Stimulated activated CD4-positive, alpha-beta T cell treated with anti-CD3 and anti-CD28 coated beads, Interleukin-1b, Interleukin-23, amount 100 ng/mL, for 1 hour (primary cell): ENCODE measurements around the gene REELD1.

Source experiments
- DNase-seq, 2 donors: peaks; one replicate each; pipeline ENCODE4 v3.0.0-alpha.2; 2020; ENCODE audit warnings: low read depth in 2 of 2

Gene REELD1

GRCh38 chr4:146265950-146266490, 51.7 kb downstream of the REELD1 start:
- no peak for DNase-seq

DNA sequence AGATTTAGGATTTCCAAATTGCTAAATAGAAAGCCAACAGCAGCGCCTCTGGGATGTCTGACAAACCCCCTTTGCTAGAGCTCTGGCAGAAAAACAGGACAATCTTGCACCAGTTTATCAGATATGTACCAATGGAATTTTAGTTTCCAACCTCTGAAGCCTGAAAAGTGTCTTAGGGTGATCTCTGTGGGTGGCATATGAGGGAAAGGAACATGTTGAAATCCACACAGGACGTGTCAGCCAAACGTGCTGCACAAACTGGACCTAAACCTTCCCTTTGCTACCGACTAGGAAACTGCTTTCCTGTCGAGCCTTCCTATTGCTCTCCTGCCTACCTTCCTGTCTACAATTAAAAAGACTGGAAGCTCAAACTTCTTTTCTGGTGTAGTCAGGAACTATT, 53.5 kb downstream of the REELD1 start:
- no peak for DNase-seq

DNA sequence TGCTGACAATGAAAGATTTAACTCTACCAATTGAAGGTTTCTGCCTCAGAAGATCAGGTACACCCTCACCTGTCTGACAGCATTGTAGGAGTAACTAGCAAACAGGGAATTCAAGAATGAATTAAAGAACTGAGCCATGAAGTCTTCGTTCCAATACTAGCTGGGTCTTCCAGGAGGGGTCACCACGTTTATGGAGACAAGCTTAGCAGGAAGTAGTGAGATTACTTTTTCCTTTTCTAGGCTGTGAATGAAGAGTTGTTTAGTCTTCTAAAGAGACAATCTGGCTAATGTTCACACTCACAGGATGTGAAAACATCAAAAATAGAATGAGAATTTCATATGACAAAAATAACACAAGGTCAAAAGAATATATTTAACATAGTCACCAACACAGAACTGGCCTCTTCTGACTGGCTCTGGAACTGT, 54.9 kb downstream of the REELD1 start:
- DNase-seq, result no peak

DNA sequence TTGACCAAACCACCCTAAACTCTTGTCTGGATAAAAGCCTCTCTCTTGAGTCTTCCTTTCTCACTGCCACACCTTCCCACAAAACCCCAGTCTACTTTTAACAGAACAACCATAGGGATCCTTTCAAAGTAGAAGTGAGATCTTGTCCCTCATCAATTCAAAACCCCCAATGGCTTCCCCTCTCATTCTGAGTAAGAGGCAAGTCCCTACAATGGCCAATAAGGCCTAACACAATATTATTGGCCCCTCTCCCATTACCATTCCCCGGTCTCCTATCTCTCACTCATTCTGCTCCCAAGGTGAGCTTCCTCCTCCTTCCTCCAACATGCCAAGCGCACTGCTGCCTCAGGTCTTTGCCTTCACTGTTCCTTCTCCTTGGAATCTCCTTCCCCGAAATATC, 57.1 kb downstream of the REELD1 start:
- no peak for DNase-seq

DNA sequence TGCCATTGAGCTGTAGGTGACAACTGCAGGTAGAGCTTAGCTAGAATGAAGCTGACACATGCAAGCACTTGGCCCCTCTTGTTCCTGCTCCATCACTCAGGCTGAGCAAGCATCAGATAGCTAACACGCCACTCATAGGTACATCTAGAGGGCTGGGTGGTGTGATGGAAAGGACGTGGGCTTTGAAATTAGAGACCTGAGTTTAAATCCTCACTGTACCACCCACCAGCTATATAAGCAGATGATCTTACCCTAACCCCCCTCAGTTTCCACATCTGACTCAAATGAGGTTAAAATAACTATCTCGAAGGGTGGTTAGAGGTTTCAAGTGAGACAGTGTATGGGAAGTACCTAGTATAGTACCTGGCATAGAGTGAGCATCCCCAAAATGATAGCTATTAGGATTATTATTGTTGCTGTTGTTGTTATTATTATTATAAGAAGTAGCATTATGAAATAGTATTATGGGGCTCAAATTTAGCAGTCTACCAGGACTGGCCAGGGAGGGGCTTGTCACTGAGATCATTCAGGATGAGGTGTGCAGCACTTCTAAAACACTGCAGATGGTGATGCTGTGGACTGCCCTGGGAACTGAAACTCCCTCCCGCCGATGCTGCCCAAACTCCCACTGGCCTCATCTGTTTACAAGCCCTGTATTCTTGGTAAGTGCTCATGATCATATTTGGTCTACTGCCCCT, 59.0 kb downstream of the REELD1 start:
- DNase-seq, result no peak

DNA sequence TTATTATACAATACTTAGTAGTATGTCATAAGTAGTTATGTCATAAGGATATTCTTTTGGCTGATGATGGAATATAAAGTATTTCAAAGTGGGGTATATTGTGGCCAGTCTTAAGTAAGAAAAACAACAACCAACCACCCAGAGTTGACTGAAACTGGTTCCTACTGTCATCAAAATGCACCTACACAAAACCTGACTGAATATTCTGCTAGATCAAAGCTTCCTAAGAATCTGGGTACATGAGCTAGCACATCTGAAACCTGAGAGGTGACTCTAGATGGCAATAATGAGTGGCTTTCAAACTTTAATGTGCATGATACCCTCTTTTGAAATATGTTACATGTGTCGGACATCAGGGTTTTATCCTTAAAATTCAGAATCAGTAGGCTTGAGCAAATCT, 60.4 kb downstream of the REELD1 start:
- DNase-seq, result no peak

DNA sequence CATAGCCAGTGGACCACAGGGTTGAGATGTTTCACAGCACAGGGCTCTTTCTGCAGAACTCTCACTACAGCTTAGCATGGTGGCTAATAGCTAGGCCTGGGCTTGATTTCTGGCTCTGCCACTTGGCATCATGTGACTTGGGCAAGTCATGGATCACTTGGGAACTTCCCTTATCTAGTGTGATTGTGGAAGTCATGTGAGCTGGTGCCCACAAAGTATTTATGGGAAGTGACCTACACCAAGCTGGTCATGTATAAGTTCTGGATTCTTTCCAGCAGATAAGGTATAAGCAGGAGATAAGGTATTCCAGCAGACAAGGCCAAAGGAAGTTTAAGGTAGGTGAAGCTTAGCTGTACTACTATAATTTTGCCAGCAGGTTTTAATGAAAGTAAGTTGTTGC, 61.0 kb downstream of the REELD1 start:
- no peak for DNase-seq

DNA sequence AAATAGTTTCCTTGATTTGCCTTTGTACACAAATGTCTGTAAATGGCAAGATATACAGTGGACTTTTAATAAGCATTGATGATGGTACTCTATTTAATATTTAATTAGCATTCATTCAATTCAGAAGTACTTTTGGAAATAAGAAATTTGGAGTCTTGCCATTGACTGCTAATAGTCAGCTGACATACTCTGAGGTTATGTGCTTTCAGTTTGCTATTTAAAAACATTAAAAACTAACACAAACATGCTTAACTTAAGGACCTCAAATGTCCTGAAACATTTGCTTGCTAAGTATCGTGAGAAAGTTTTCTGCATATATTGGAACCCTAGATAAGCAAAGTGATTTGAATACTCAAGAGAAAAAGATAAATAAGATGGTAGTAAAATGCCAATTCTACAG, 64.6 kb downstream of the REELD1 start:
- DNase-seq, result no peak
